ENCODE measurements around the gene LKAAEAR1.

DNA sequence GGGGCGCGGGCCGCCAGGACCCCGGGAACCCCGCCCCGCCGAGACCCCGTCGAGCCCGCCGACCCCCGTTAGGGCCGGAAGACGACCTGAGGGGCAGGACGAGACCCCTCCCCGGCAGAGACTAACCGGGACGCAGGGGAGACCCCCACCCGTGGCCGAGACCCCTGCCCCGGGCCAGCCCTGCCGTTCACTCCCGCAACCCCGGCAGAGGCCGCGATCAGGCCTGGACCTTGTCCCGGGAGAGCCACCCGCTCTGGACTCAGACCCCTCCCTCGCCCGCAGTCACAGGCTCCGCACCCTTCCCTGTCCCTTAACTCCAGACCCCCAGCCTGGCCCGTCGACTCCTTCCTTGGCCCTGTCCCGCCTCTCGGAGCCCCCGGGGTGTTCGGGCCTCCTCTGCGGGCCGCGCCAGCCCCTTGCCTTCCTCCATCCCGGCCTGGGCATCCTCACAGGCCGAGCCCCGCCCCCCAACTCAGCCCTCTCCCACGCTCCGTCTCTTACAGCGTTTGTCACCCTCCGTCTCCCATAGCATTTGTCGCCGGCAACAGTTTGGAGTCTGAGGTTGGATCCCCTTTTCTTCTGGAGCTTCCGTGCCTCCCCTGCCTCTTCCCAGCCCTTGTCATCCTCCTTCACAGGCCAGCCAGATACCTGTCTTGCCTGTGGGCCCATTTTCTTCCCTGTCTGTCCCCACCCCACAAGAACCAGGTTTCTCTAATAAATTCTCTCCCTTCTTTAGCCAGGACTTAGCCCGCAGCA lies 20.6 kb downstream of the LKAAEAR1 start:
- TF ChIP-seq CTCF (IDR thresholded peaks at IDR 0.05) (no peak), POLR2A (IDR thresholded peaks at IDR 0.05) (no peak)
